Suprapubic skin (tissue), 4 donors: ENCODE results near the gene SGO2. TPM values are rescaled to one million over a fixed set of nuclear protein-coding genes. Genes with fewer than 3 reads are reported as not detected.

ENCODE experiments used
- DNase-seq, 2 donors: peaks; one replicate each; pipeline ENCODE4 v3.0.0-alpha.2; 2019; ENCODE audit warnings: low spot score in 2 of 2
- H3K27ac ChIP-seq: fragments of 200-600 bp; sonication (generic); one replicate; pipeline ENCODE4 v1.5.1; 2019
- H3K27me3 ChIP-seq: fragments of 200-600 bp; sonication (generic); one replicate; pipeline ENCODE4 v1.5.1; 2019
- H3K36me3 ChIP-seq: fragments of 200-600 bp; sonication (generic); one replicate; pipeline ENCODE4 v1.5.1; 2019
- H3K4me1 ChIP-seq: fragments of 200-600 bp; sonication (generic); one replicate; pipeline ENCODE4 v1.5.1; 2019
- H3K4me3 ChIP-seq: fragments of 200-600 bp; sonication (generic); one replicate; pipeline ENCODE4 v1.5.1; 2019; ENCODE audit warnings: mild to moderate bottlenecking
- H3K9me3 ChIP-seq: fragments of 200-600 bp; sonication (generic); one replicate; pipeline ENCODE4 v1.5.1; 2019
- EP300 ChIP-seq: sonication (generic); formaldehyde crosslinking; IDR thresholded peaks from one replicate; pipeline ENCODE4 v1.6.1; 2017; ENCODE audit warnings: antibody characterized with exemption
- POLR2A ChIP-seq, 2 donors: fragments of 450-650 bp; IDR thresholded peaks; one replicate each; pipeline ENCODE4 v1.6.1; 2017; ENCODE audit warnings: antibody characterized with exemption in 2 of 2, mild to moderate bottlenecking in 2 of 2, moderate library complexity in 2 of 2
- POLR2AphosphoS5 ChIP-seq, 3 donors: sonication (generic); formaldehyde crosslinking; IDR thresholded peaks; one replicate each; pipeline ENCODE4 v1.6.1; 2017; ENCODE audit warnings: antibody characterized with exemption in 3 of 3
- WGBS: methylation state at CpG from one replicate; pipeline ENCODE4 v1.1.5; 2018; 5-methylcytosine and 5-hydroxymethylcytosine counted together
- total RNA-seq, 4 donors: library from RNA; depleted of rRNA; stranded (reverse); fragments of >200 nt; gene quantifications; one replicate each; pipeline ENCODE4 v1.1.0, GENCODE V29; 2016
- TF ChIP-seq, protein P1 (sequence below), 2 donors: fragments of 200-600 bp in 1 of 2; fragments of 450-650 bp in 1 of 2; sonication (generic) in 1 of 2; IDR thresholded peaks; one replicate each; pipeline ENCODE4 v1.5.1; 2016 to 2019; ENCODE audit warnings: antibody characterized with exemption in 2 of 2, mild to moderate bottlenecking in 1 of 2, moderate library complexity in 1 of 2

The SGO2 gene
- total RNA-seq, 4 donors from 2014 or later, result 2.0 to 3.5 (median 2.8) TPM

DNA sequence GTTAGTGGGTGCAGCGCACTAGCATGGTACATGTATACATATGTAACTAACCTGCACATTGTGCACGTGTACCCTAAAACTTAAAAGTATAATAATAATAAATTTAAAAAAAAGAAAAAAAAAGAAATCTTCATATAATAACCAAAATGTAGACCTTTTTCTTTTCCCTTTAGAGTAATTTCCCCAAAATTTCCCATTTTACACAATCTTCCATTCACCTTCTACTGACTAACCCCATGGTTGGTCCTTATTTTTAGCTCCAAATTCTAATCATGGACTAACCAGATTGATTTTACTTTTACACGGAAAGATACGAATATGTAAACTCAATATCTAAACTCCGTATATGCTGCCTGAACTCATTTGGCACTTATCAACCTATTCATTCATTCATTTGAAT, 23.8 kb upstream of the SGO2 start:
- WGBS, result 94% methylated on average over 5 of the region's 5 CpGs
- Histone ChIP-seq H3K4me3 (no peak overlapping the region), H3K27me3 (no peaks in the 10 kb centered on the region), H3K27ac (no peak overlapping the region), H3K4me1 (no peaks in the 10 kb centered on the region), H3K9me3 (no peaks in the 10 kb centered on the region), H3K36me3 (peaks cover 33% of the 10 kb centered on the region)
- no peak for DNase-seq
- TF ChIP-seq, protein P1, sequence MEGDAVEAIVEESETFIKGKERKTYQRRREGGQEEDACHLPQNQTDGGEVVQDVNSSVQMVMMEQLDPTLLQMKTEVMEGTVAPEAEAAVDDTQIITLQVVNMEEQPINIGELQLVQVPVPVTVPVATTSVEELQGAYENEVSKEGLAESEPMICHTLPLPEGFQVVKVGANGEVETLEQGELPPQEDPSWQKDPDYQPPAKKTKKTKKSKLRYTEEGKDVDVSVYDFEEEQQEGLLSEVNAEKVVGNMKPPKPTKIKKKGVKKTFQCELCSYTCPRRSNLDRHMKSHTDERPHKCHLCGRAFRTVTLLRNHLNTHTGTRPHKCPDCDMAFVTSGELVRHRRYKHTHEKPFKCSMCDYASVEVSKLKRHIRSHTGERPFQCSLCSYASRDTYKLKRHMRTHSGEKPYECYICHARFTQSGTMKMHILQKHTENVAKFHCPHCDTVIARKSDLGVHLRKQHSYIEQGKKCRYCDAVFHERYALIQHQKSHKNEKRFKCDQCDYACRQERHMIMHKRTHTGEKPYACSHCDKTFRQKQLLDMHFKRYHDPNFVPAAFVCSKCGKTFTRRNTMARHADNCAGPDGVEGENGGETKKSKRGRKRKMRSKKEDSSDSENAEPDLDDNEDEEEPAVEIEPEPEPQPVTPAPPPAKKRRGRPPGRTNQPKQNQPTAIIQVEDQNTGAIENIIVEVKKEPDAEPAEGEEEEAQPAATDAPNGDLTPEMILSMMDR (IDR thresholded peaks at IDR 0.05), result no peak
- TF ChIP-seq POLR2AphosphoS5 (IDR thresholded peaks at IDR 0.05) (no peak), POLR2A (IDR thresholded peaks at IDR 0.05) (no peak), EP300 (no peak)

DNA sequence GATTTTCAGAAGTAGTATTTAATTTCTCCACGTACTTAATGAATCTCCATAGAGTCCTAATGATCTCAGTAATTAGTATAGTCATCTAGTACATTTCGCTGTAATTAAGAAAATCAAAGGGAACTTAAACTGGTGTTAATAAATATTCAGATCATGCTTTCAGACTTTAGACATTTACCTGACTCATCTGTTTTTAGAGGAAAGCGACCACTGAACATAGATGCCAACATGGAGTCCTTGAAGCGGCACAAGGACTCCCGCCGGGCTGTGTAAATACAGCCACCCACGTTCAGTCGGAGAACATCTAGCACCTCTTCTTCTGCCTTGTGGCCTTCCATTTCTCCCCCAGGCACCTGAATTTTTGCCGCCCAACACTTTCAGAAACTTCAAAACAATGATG, 19.3 kb upstream of the SGO2 start:
- H3K4me3 ChIP-seq, result no peak overlapping the region
- no peak for DNase-seq
- H3K27ac ChIP-seq, result no peak overlapping the region
- peaks cover 17% of the 10 kb centered on the region for H3K4me1 ChIP-seq
- peaks cover 16% of the 10 kb centered on the region for H3K36me3 ChIP-seq
- TF ChIP-seq POLR2A (IDR thresholded peaks at IDR 0.05), result no peak
- TF ChIP-seq, protein P1 (IDR thresholded peaks at IDR 0.05), result no peak
- no peak for TF ChIP-seq EP300
- no peak for TF ChIP-seq POLR2AphosphoS5 (IDR thresholded peaks at IDR 0.05)
- H3K27me3 ChIP-seq, result no peaks in the 10 kb centered on the region
- 83% methylated on average over 9 of the region's 9 CpGs for WGBS
- H3K9me3 ChIP-seq, result no peaks in the 10 kb centered on the region

DNA sequence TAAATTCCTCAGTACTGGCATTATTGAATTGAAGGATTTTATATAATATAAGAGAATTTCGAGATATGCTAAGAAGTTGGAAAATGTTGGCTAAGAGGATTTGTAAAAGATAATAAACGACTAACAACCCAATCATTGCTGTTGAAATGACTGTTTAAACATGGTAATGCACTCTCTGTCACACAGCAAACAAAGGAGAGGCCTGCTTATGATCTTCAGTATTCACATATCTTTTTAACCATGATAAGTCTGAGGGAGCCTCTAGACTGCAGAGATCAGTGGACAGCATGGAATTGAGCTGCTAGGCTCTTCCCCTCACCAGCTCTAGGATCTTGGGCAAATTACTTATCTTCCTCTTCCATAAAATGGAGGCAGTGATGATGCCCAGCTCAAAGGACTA, 18.8 kb upstream of the SGO2 start:
- Histone ChIP-seq H3K9me3 (no peaks in the 10 kb centered on the region), H3K4me3 (no peak overlapping the region), H3K27ac (no peak overlapping the region), H3K36me3 (peaks cover 16% of the 10 kb centered on the region), H3K4me1 (peaks cover 17% of the 10 kb centered on the region), H3K27me3 (no peaks in the 10 kb centered on the region)
- DNase-seq, result no peak
- TF ChIP-seq POLR2A (IDR thresholded peaks at IDR 0.05) (no peak), EP300 (no peak), POLR2AphosphoS5 (IDR thresholded peaks at IDR 0.05) (no peak)
- TF ChIP-seq, protein P1 (IDR thresholded peaks at IDR 0.05), result no peak
- WGBS, result 91% methylated on average over 2 of the region's 2 CpGs

DNA sequence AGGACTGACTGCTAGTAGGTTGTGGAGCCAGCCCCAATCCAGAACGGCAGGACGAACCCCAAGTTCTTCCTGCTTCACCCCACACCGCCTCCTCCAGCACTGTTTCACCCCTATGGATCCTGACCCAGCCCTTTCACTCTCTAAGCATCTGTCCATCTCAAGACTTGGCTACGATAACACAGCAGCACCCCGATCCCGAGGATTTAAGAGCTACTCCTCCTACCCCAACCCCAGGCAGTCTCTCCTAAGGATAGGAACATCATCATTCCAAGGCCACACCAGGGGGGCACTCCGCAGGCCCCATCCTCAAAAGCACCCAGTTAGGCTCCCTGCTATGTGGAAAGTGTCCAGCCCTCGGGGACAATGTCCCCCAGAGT, 16.8 kb upstream of the SGO2 start:
- Histone ChIP-seq H3K9me3 (no peaks in the 10 kb centered on the region), H3K4me3 (peak overlapping the region; percentile 97), H3K4me1 (peaks cover 17% of the 10 kb centered on the region), H3K27me3 (peaks cover 17% of the 10 kb centered on the region), H3K27ac (peak overlapping the region; percentile 92), H3K36me3 (peaks cover 7% of the 10 kb centered on the region)
- no peak for DNase-seq
- WGBS, result 15% methylated on average over 8 of the region's 8 CpGs
- TF ChIP-seq, protein P1 (IDR thresholded peaks at IDR 0.05), result no peak
- TF ChIP-seq EP300 (no peak), POLR2A (IDR thresholded peaks at IDR 0.05) (no peak), POLR2AphosphoS5 (IDR thresholded peaks at IDR 0.05) (no peak)

DNA sequence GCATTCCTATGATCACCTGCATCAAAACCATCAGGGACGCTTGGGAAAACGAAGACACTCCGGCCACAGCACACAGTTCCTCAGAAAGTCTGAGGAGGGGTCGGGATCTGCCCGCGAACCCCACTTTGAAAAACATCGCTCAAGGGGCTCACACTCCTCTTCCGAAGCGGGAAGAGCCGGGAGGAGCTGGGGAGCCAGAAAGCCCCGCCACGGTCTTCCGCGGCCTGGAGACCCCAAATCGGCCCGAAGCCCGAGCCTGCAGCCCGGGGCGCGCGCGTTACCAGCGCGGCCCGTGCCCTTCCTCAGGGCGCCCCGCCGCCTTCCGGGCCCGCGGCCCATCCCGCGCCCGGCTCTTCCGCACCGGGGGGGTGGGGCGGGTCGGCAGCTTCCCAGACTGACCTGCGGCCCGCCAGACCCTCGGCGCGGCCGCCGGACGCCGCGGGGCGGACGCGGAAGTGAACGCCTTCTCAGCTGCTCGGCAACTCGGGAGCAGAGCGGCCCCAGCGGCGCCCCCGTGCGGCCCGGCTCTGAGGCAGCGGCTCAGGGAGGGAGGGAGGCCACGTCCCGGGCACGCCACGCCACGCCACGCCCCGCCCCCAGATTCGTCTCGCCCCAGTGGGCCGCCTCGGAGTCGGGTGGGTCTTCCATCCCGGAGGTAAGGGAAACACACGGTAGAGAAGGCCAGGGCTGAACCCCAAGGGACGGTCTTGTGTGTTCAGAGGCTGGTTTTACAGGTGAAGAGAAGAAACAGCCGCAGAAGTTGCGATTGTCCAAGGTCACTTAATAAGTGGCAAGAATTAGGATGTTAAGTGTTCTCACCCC, 16.2 kb upstream of the SGO2 start, which contains the start of gene KCTD18:
KCTD18 (minus strand) TSS at position 457 of the 822 bp plus-strand sequence. CDS start 3,052 bp downstream, outside the sequence.
- Histone ChIP-seq H3K4me3 (peak within 1 kb of the TSS; percentile 97), H3K36me3 (peaks cover under 1% of the 10 kb centered on the region), H3K27ac (peak within 1 kb of the TSS; percentile 92), H3K27me3 (peaks cover 17% of the 10 kb centered on the region), H3K4me1 (peaks cover 17% of the 10 kb centered on the region), H3K9me3 (no peaks in the 10 kb centered on the region)
- TF ChIP-seq POLR2A (IDR thresholded peaks at IDR 0.05) (peak; percentile 85 to 86), EP300 (no peak), POLR2AphosphoS5 (IDR thresholded peaks at IDR 0.05) (peak in 1 of 3 donors; percentile 81)
- TF ChIP-seq, protein P1 (IDR thresholded peaks at IDR 0.05), result peak; percentile 59 to 97
- peak; percentile 94 to 95 for DNase-seq
- WGBS, result 1% methylated on average over 11 of the region's 78 CpGs
